HepG2 (cell line): Measurements from ENCODE around the gene STEAP2. TPM values are rescaled to one million over a fixed set of nuclear protein-coding genes. Genes with fewer than 3 reads are reported as not detected.

ENCODE experiments used
- STAG1 ChIP-seq: sonication (generic); formaldehyde crosslinking; IDR thresholded peaks from 2 replicates; pipeline ENCODE4 v1.4.0; 2020; ENCODE audit warnings: missing genetic modification reagents
- ZNF501 ChIP-seq: sonication (generic); formaldehyde crosslinking; IDR thresholded peaks from 2 replicates; pipeline ENCODE4 v1.5.1; 2020; ENCODE audit warnings: mild to moderate bottlenecking, moderate library complexity, missing genetic modification reagents
- ZNF781 ChIP-seq: sonication (generic); formaldehyde crosslinking; IDR thresholded peaks from 2 replicates; pipeline ENCODE4 v1.5.1; 2020; ENCODE audit warnings: borderline replicate concordance, mild to moderate bottlenecking, missing genetic modification reagents; ENCODE audit errors: not compliant biosample characterization
- ZSCAN22 ChIP-seq: sonication (generic); formaldehyde crosslinking; IDR thresholded peaks from 2 replicates; pipeline ENCODE4 v1.4.0; 2020; ENCODE audit warnings: mild to moderate bottlenecking, missing genetic modification reagents
- polyA plus RNA-seq, 8 experiments: library from polyadenylated mRNA; depleted of rRNA in 3 of 8; stranded (reverse) in 7 of 8; unstranded in 1 of 8; fragments of >200 nt; fragmentation: Illumina TruSeq in 4 of 8; extraction: Trizol in 4 of 8; gene quantifications; 2 replicates each; pipeline versions ENCODE4 v1.2.1 to v1.2.3, GENCODE V29; 2011 to 2016; ENCODE audit warnings: low read depth in 4 of 8, missing spikeins in 1 of 8, mixed read lengths in 1 of 8; ENCODE audit not compliant: insufficient read depth in 1 of 8
- total RNA-seq, 5 experiments: library from RNA; depleted of rRNA; stranded (reverse); fragments of >200 nt; fragmentation: Illumina TruSeq; extraction: Trizol; gene quantifications; 2 replicates each; pipeline ENCODE4 v1.2.3, GENCODE V29; 2016; ENCODE audit warnings: low read depth in 1 of 5
- TF ChIP-seq, protein P1 (sequence below), 2 experiments: sonication (generic) in 1 of 2; formaldehyde crosslinking in 1 of 2; IDR thresholded peaks; 2 replicates each; pipeline versions ENCODE4 v1.6.1 to v1.9.0; 2014 to 2022; ENCODE audit warnings: antibody characterized with exemption in 1 of 2, borderline replicate concordance in 1 of 2, inconsistent platforms in 1 of 2, low read depth in 1 of 2, missing genetic modification reagents in 1 of 2
- TF ChIP-seq, protein P2 (sequence below): sonication (generic); formaldehyde crosslinking; IDR thresholded peaks from 2 replicates; pipeline ENCODE4 v1.4.0; 2020; ENCODE audit warnings: missing genetic modification reagents, borderline replicate concordance
- TF ChIP-seq, protein P3 (sequence below), 2 experiments: IDR thresholded peaks; 2 replicates each; pipeline ENCODE4 v1.6.1; 2011 to 2012; ENCODE audit warnings: low read length in 2 of 2, borderline replicate concordance in 1 of 2, low read depth in 1 of 2, mild to moderate bottlenecking in 1 of 2, moderate library complexity in 1 of 2
- TF ChIP-seq, protein P4 (sequence below): sonication (generic); formaldehyde crosslinking; IDR thresholded peaks from 2 replicates; pipeline ENCODE4 v1.5.0; 2020; ENCODE audit warnings: mild to moderate bottlenecking, missing genetic modification reagents, moderate library complexity
- TF ChIP-seq, protein P5 (sequence below): sonication (generic); formaldehyde crosslinking; IDR thresholded peaks from 2 replicates; pipeline ENCODE4 v1.8.0; 2022; ENCODE audit warnings: mild to moderate bottlenecking, missing genetic modification reagents, moderate library complexity
- TF ChIP-seq, protein P6 (sequence below): IDR thresholded peaks from 2 replicates; pipeline ENCODE4 v1.6.1; 2012; ENCODE audit warnings: low read depth, low read length, improper control_type of control experiment

Gene STEAP2
- total and polyA plus RNA-seq, 2 of the 13 experiments (the other 11 are each of a cell fraction or from before 2014, with no cell fraction given): 4.3 to 4.4 TPM

DNA sequence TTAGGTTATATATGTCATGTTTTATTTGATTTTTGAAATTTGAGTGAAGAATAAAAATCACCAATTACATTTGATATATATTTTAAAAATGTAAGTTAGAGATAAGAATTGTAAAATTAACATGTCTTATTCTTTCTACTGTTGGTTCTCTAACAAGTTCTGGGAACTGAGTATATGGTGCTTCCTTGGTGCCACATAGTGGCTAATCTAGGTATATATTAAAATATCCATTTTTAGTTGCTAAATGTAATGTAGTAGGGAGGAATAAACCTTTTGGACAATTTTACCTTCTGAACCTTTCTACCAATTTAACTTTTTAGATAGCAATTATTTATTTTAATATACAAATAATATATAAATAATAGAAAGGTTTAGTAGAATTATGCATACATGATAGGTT, 50.9 kb downstream of the STEAP2 start (continued):
- TF ChIP-seq, protein P1, sequence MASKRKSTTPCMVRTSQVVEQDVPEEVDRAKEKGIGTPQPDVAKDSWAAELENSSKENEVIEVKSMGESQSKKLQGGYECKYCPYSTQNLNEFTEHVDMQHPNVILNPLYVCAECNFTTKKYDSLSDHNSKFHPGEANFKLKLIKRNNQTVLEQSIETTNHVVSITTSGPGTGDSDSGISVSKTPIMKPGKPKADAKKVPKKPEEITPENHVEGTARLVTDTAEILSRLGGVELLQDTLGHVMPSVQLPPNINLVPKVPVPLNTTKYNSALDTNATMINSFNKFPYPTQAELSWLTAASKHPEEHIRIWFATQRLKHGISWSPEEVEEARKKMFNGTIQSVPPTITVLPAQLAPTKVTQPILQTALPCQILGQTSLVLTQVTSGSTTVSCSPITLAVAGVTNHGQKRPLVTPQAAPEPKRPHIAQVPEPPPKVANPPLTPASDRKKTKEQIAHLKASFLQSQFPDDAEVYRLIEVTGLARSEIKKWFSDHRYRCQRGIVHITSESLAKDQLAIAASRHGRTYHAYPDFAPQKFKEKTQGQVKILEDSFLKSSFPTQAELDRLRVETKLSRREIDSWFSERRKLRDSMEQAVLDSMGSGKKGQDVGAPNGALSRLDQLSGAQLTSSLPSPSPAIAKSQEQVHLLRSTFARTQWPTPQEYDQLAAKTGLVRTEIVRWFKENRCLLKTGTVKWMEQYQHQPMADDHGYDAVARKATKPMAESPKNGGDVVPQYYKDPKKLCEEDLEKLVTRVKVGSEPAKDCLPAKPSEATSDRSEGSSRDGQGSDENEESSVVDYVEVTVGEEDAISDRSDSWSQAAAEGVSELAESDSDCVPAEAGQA (IDR thresholded peaks at IDR 0.05; ENCODE audit: low read depth): no peak
- TF ChIP-seq, protein P1 (CRISPR knock-in tag; IDR thresholded peaks at IDR 0.05; ENCODE audit: borderline replicate concordance): no peak
- peak; percentile 78 for TF ChIP-seq STAG1 (CRISPR knock-in tag)
- TF ChIP-seq, protein P2, sequence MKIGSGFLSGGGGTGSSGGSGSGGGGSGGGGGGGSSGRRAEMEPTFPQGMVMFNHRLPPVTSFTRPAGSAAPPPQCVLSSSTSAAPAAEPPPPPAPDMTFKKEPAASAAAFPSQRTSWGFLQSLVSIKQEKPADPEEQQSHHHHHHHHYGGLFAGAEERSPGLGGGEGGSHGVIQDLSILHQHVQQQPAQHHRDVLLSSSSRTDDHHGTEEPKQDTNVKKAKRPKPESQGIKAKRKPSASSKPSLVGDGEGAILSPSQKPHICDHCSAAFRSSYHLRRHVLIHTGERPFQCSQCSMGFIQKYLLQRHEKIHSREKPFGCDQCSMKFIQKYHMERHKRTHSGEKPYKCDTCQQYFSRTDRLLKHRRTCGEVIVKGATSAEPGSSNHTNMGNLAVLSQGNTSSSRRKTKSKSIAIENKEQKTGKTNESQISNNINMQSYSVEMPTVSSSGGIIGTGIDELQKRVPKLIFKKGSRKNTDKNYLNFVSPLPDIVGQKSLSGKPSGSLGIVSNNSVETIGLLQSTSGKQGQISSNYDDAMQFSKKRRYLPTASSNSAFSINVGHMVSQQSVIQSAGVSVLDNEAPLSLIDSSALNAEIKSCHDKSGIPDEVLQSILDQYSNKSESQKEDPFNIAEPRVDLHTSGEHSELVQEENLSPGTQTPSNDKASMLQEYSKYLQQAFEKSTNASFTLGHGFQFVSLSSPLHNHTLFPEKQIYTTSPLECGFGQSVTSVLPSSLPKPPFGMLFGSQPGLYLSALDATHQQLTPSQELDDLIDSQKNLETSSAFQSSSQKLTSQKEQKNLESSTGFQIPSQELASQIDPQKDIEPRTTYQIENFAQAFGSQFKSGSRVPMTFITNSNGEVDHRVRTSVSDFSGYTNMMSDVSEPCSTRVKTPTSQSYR: no peak
- TF ChIP-seq ZNF501 (CRISPR knock-in tag): no peak
- TF ChIP-seq ZSCAN22 (CRISPR knock-in tag): no peak
- TF ChIP-seq, protein P3, sequence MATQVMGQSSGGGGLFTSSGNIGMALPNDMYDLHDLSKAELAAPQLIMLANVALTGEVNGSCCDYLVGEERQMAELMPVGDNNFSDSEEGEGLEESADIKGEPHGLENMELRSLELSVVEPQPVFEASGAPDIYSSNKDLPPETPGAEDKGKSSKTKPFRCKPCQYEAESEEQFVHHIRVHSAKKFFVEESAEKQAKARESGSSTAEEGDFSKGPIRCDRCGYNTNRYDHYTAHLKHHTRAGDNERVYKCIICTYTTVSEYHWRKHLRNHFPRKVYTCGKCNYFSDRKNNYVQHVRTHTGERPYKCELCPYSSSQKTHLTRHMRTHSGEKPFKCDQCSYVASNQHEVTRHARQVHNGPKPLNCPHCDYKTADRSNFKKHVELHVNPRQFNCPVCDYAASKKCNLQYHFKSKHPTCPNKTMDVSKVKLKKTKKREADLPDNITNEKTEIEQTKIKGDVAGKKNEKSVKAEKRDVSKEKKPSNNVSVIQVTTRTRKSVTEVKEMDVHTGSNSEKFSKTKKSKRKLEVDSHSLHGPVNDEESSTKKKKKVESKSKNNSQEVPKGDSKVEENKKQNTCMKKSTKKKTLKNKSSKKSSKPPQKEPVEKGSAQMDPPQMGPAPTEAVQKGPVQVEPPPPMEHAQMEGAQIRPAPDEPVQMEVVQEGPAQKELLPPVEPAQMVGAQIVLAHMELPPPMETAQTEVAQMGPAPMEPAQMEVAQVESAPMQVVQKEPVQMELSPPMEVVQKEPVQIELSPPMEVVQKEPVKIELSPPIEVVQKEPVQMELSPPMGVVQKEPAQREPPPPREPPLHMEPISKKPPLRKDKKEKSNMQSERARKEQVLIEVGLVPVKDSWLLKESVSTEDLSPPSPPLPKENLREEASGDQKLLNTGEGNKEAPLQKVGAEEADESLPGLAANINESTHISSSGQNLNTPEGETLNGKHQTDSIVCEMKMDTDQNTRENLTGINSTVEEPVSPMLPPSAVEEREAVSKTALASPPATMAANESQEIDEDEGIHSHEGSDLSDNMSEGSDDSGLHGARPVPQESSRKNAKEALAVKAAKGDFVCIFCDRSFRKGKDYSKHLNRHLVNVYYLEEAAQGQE (IDR thresholded peaks at IDR 0.05; ENCODE audit: borderline replicate concordance in 1 of 2, low read depth in 1 of 2, low read length in 2 of 2): no peak
- TF ChIP-seq, protein P4, sequence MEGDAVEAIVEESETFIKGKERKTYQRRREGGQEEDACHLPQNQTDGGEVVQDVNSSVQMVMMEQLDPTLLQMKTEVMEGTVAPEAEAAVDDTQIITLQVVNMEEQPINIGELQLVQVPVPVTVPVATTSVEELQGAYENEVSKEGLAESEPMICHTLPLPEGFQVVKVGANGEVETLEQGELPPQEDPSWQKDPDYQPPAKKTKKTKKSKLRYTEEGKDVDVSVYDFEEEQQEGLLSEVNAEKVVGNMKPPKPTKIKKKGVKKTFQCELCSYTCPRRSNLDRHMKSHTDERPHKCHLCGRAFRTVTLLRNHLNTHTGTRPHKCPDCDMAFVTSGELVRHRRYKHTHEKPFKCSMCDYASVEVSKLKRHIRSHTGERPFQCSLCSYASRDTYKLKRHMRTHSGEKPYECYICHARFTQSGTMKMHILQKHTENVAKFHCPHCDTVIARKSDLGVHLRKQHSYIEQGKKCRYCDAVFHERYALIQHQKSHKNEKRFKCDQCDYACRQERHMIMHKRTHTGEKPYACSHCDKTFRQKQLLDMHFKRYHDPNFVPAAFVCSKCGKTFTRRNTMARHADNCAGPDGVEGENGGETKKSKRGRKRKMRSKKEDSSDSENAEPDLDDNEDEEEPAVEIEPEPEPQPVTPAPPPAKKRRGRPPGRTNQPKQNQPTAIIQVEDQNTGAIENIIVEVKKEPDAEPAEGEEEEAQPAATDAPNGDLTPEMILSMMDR: peak; percentile 51
- TF ChIP-seq, protein P5, sequence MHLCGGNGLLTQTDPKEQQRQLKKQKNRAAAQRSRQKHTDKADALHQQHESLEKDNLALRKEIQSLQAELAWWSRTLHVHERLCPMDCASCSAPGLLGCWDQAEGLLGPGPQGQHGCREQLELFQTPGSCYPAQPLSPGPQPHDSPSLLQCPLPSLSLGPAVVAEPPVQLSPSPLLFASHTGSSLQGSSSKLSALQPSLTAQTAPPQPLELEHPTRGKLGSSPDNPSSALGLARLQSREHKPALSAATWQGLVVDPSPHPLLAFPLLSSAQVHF (CRISPR knock-in tag): no peak
- TF ChIP-seq, protein P6, sequence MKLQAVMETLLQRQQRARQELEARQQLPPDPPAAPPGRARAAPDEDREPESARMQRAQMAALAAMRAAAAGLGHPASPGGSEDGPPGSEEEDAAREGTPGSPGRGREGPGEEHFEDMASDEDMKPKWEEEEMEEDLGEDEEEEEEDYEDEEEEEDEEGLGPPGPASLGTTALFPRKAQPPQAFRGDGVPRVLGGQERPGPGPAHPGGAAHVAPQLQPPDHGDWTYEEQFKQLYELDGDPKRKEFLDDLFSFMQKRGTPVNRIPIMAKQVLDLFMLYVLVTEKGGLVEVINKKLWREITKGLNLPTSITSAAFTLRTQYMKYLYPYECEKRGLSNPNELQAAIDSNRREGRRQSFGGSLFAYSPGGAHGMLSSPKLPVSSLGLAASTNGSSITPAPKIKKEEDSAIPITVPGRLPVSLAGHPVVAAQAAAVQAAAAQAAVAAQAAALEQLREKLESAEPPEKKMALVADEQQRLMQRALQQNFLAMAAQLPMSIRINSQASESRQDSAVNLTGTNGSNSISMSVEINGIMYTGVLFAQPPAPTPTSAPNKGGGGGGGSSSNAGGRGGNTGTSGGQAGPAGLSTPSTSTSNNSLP: peak; percentile 70; the same call in 1 of the 2 replicates
- TF ChIP-seq ZNF781 (CRISPR knock-in tag): no peak
- TF ChIP-seq, all 625 proteins: peak for 4
